ENCODE measurements around the gene ZBTB7A. TPM values are rescaled to one million over a fixed set of nuclear protein-coding genes. Genes with fewer than 3 reads are reported as not detected.
A peak's percentile ranks its signal among the peaks of the same experiment; 100 is the strongest.

ZBTB7A gene
- total RNA-seq = 10 to 100 TPM; 29.9 to 39.6 TPM

DNA sequence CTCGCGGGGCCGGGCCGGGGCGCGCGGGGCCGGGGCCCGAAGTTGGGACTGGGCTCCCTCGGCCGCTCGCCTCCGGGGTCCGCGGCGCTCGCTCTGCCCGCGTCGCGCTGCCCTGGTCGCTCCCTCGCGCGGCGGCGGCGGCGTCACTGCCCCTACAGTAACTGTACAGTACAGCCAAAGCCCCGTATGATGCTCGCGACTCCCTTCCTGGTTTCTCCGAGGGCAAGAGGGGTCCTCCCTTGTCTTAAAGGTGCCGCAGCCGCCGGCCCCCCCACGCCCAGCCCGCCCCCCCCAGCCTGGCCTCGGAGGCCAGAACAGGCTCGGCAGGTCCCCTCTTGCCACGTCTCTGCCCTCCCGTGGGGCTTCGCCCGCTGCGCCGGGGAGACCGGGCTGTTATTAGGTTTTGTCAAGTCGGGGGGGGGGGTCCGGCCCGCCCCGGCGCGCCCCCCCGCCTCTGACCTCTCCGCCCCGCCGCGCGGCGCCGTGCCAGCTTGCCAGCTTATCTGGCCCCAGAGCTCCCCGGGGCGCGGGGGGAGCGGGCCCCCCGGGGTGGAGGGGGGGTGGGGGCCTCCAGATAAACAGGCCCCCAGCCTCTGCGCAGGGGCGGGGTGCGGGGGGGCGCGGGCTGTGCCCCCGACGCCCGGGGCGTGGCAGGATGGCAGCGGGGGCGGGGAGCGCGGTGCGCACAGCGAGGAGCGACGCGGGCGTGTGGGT lies at the start of gene ZBTB7A:
TSS of gene ZBTB7A (minus strand) at position 218 of the 714 bp plus-strand sequence. CDS start 11,667 bp downstream, outside the sequence.
- H3K27me3 Mint-ChIP-seq (ENCODE audit: low read depth) = no peaks in the 10 kb centered on the region
- peak within 1 kb of the TSS; percentile 78 for H3K27ac Mint-ChIP-seq
- ATAC-seq (replicated peaks in 1 of 2) = peak; percentile 60
- H3K36me3 Mint-ChIP-seq (ENCODE audit: insufficient read depth in 2 of 2) = peaks cover 4% of the 10 kb centered on the region in 2 donors
- DNase-seq = peak; percentile 83 to 85
- peak within 1 kb of the TSS; percentile 82 to 84 for H3K4me3 Mint-ChIP-seq
- H3K9me3 Mint-ChIP-seq = no peaks in the 10 kb centered on the region
- H3K4me1 Mint-ChIP-seq (ENCODE audit: low read depth) = peaks cover 31% of the 10 kb centered on the region

DNA sequence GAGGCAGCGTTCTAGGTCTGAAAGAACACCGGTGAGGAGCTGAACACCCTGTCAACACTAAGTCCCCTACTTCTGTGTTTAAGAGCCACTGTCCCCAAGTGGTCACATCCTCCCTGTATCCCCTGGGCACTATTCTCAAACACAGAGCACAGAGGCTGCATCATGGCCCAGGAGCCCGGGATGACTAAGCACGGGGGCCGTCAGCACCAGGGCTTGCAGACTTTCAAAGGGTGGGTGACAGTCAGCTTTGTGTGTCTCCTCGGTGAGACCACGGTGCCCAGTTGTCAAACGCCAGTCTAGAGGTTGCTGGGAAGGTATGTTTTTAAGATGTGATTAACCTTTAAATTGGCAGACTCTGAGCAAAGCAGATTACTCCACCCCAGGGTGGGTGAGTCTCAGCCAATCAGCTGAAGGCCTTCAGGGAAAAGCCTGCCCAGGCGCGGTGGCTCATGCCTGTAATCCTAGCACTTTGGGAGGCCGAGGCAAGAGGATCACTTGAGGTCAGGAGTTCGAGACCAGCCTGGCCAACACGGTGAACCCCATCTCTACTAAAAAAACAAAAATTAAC lies 49.2 kb upstream of the ZBTB7A start:
- H3K4me3 Mint-ChIP-seq = peak overlapping the region in 1 of 2 donors; percentile 44
- H3K27me3 Mint-ChIP-seq (ENCODE audit: low read depth) = no peaks in the 10 kb centered on the region
- peak; percentile 29 to 35 for DNase-seq
- H3K9me3 Mint-ChIP-seq = no peaks in the 10 kb centered on the region
- H3K4me1 Mint-ChIP-seq (ENCODE audit: low read depth) = peaks cover 24% of the 10 kb centered on the region
- H3K36me3 Mint-ChIP-seq (ENCODE audit: insufficient read depth in 2 of 2) = peaks cover 1 to 15% of the 10 kb centered on the region in 2 donors
- ATAC-seq (replicated peaks in 1 of 2) = peak; percentile 63 to 64
- H3K27ac Mint-ChIP-seq = no peak overlapping the region

DNA sequence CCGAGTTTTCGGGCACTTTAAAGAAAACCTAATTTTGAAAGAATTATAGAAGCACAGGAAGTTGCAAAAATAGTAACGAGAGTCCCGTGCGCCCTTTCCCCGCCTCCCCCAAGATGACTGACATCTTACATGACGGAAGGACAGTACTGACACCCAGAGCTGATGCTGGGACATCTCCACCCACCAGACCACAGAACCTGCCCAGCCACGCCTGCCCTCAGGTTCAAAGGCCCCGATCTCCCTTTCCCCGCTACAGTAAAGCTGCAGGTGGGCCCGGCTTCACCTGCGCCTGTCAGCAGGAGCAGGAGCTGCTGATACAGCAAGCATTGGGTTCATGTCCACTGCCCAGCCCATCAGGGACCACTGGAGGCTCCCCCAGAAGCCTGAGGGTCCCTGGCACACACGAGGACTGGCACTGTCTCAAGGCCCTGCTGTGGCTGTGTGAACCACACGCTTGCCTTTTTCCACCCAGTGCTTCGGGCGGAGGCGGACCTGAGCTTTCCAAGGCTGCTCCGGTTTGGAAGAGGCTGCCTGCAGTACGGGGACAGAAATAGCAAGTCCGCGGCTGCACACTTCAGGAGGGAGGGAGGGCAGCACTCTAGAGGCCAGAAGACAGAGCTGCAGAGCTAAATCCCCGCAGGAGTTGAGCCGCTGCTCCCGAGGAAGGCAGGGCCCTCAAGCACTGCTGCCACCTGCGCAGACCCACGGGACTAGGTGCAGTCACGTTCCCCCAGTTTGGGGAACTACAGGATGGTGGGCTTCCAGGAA lies 48.5 kb upstream of the ZBTB7A start:
- H3K27ac Mint-ChIP-seq = peak overlapping the region; percentile 33
- H3K4me1 Mint-ChIP-seq (ENCODE audit: low read depth) = peaks cover 31% of the 10 kb centered on the region
- DNase-seq = peak; percentile 64 to 69
- H3K36me3 Mint-ChIP-seq (ENCODE audit: insufficient read depth in 2 of 2) = peaks cover 1 to 15% of the 10 kb centered on the region in 2 donors
- peak overlapping the region; percentile 44 to 52 for H3K4me3 Mint-ChIP-seq
- no peaks in the 10 kb centered on the region for H3K27me3 Mint-ChIP-seq (ENCODE audit: low read depth)
- ATAC-seq (replicated peaks in 1 of 2) = peak; percentile 93 to 96
- H3K9me3 Mint-ChIP-seq = no peaks in the 10 kb centered on the region

DNA sequence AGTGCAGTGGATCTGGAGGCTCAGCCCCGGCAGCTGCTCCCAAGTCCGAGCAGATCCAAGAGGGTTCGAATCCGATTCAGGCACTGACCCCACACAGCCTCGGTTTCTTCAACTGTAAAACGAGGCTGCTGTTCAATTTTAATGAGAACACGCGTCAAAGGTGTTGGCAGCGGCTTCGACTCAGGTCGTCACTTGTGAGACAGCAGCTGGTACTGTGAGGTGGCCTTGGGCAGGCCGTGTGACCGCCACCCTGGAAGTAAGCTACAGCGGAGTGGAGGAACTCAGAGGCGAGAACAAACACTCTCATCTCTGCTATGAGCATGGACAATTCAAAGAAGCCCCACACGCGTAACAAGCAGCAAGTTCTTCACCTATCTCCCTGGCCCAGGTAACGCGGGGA lies 47.5 kb upstream of the ZBTB7A start:
- Mint-ChIP-seq H3K4me3 (no peak overlapping the region), H3K27ac (no peak overlapping the region), H3K36me3 (ENCODE audit: insufficient read depth in 2 of 2) (peaks cover 0 to 13% of the 10 kb centered on the region in 2 donors), H3K27me3 (ENCODE audit: low read depth) (no peaks in the 10 kb centered on the region), H3K9me3 (no peaks in the 10 kb centered on the region), H3K4me1 (ENCODE audit: low read depth) (peaks cover 36% of the 10 kb centered on the region)
- DNase-seq (no peak), ATAC-seq (replicated peaks in 1 of 2) (no peak)

DNA sequence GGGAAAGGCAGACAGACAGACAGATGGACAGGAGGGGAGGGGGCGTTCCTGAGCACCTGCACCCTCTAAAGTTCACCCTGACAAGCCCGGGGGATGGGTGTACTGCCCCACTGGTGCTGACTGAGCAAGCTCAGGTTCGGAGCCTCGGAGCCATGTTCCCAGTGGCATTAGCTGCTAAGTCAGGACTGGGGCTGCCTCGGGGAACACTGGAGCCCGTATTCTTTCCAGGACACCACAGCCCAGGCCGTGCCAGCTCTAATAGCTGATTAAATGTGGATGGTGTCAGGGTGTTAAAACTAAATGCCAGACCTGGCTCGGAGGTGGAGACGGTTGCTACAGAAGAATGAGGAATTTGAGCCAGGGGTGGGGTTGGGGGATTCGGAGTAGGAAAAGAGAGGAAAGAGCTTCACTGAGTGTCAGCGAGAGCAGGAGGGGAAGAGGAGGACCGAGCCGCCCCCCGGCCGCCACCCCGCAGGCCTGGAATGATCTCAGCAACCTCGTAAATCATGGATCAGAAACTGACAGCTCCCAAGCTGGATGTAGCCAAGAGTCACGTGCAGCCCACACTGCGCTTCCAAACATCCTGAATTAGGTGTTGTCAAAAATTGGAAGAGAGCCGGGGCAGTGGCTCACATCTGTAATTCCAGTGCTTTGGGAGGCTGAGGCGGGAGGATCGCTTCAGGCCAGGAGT lies 46.8 kb upstream of the ZBTB7A start:
- peaks cover 43% of the 10 kb centered on the region for H3K4me1 Mint-ChIP-seq (ENCODE audit: low read depth)

DNA sequence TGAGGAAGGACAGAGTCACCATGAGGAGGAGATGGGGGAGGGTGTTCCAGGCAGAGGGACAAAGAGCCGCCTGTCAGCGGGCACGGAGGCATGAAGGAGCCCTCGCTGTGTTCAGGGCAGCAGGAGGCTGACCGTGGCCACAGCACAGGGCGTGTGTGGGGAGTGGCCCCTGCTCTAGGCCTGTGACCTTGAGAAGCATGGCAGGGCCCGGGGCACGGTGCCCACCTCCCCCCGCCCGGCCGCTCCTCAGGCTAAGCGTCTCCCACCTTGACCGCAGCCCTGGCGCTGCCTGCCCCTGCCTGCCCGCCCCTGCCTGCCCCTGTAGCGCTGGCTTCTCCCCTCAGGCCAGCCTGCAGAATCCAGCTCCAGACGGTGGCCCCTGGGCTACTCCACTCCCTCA lies 45.7 kb upstream of the ZBTB7A start:
- Mint-ChIP-seq H3K27ac (no peak overlapping the region), H3K36me3 (ENCODE audit: insufficient read depth in 2 of 2) (peaks cover 7 to 20% of the 10 kb centered on the region in 2 donors), H3K4me3 (no peak overlapping the region), H3K9me3 (no peaks in the 10 kb centered on the region), H3K27me3 (ENCODE audit: low read depth) (no peaks in the 10 kb centered on the region), H3K4me1 (ENCODE audit: low read depth) (peaks cover 46% of the 10 kb centered on the region)
- DNase-seq (no peak), ATAC-seq (replicated peaks in 1 of 2) (no peak)

More for the DNA sequence above, 46.8 kb upstream of the ZBTB7A start:
- ATAC-seq (replicated peaks in 1 of 2) = no peak
- peaks cover 4 to 14% of the 10 kb centered on the region in 2 donors for H3K36me3 Mint-ChIP-seq (ENCODE audit: insufficient read depth in 2 of 2)
- H3K27me3 Mint-ChIP-seq (ENCODE audit: low read depth) = no peaks in the 10 kb centered on the region
- DNase-seq = no peak
- H3K4me3 Mint-ChIP-seq = no peak overlapping the region
- H3K27ac Mint-ChIP-seq = no peak overlapping the region
- no peaks in the 10 kb centered on the region for H3K9me3 Mint-ChIP-seq

DNA sequence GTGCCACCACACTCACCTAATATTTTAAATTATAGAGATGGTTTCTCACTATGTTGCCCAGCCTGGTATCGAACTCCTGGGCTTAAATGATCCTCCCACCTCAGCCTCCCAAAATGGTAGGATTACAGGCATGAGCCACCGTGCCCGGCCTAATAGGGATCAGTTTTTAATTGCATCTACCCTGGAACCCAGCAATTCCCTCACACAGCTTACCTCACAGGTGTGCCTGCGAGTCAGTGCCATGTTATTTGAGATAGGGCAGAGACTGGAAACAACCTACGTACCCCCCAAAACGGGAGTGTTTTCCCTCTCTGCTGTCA lies 42.9 kb upstream of the ZBTB7A start:
- Mint-ChIP-seq H3K9me3 (no peaks in the 10 kb centered on the region), H3K4me1 (ENCODE audit: low read depth) (peaks cover 46% of the 10 kb centered on the region), H3K36me3 (ENCODE audit: insufficient read depth in 2 of 2) (peaks cover 12 to 34% of the 10 kb centered on the region in 2 donors), H3K4me3 (peak overlapping the region; percentile 69 to 80), H3K27ac (peak overlapping the region; percentile 84), H3K27me3 (ENCODE audit: low read depth) (no peaks in the 10 kb centered on the region)
- ATAC-seq (replicated peaks in 1 of 2) = no peak
- DNase-seq = no peak

DNA sequence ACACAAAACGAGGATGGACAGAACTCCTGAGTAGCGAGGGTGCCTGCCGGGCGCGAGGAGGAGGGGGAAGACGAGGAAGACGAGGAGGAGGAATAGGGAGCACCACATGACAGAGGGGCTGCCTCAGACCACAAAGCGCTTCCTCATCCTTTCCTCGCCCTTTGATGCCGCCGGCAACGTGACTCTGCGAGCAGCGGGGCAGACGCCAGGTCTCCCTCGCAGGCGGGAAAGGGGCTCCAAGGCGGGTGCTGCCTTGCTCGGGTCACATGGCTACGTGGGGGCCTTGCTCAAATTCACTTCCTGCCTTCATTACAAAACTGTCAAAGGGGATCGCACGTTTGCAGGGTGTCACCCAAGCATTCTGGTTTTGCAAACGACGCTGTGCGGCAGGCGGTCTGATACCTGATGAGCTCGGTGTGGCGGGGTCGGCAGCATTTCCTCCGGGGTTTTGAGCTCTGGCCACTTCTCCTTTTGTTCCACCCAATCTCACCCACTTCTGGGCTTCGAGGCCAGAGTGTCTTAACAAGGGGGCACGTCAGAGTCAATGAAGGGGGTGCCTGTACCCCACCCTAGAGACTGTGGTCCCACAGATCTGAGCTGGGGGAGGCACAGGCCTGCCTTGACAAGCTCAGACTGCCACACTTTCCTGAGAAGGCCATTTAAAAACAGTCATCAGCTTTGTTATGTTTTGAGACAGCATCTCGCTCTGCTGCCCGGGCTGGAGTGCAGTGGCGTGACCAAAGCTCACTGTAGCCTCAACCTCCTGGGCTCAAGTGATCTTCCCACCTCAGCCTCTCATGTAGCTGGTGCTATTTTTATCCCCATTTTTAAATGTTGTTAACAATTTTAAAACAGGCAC lies 42.3 kb upstream of the ZBTB7A start:
- H3K36me3 Mint-ChIP-seq (ENCODE audit: insufficient read depth in 2 of 2) = peaks cover 12 to 34% of the 10 kb centered on the region in 2 donors
- H3K4me1 Mint-ChIP-seq (ENCODE audit: low read depth) = peaks cover 52% of the 10 kb centered on the region
- H3K27ac Mint-ChIP-seq = peak overlapping the region; percentile 84
- ATAC-seq (replicated peaks in 1 of 2) = peak; percentile 49 to 54
- H3K4me3 Mint-ChIP-seq = peak overlapping the region; percentile 69 to 80
- no peaks in the 10 kb centered on the region for H3K9me3 Mint-ChIP-seq
- peak; percentile 49 to 66 for DNase-seq
- H3K27me3 Mint-ChIP-seq (ENCODE audit: low read depth) = no peaks in the 10 kb centered on the region

DNA sequence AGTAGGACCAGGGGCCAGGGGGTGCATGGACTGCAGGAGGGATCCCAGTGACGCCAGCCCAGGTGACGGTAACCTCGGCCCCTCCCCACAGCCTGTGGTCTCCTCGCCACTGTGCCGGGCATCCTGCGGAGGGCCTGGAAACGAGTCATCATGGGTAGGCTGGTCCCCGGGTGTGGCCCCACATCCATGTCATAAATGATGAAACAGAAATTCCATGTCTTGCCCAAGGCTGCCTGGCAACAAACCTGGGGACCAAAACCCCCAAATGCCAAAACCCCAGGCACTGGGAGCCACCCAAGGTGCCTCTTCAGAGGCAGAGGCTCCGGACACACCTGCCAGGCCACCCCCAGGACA lies 36.4 kb upstream of the ZBTB7A start:
- ATAC-seq (replicated peaks in 1 of 2) (peak; percentile 18 to 20), DNase-seq (peak; percentile 46 to 48)
- Mint-ChIP-seq H3K4me3 (peak overlapping the region in 1 of 2 donors; percentile 6), H3K27me3 (ENCODE audit: low read depth) (no peaks in the 10 kb centered on the region), H3K27ac (no peak overlapping the region), H3K9me3 (no peaks in the 10 kb centered on the region), H3K4me1 (ENCODE audit: low read depth) (peaks cover 28% of the 10 kb centered on the region), H3K36me3 (ENCODE audit: insufficient read depth in 2 of 2) (peaks cover 8 to 19% of the 10 kb centered on the region in 2 donors)

DNA sequence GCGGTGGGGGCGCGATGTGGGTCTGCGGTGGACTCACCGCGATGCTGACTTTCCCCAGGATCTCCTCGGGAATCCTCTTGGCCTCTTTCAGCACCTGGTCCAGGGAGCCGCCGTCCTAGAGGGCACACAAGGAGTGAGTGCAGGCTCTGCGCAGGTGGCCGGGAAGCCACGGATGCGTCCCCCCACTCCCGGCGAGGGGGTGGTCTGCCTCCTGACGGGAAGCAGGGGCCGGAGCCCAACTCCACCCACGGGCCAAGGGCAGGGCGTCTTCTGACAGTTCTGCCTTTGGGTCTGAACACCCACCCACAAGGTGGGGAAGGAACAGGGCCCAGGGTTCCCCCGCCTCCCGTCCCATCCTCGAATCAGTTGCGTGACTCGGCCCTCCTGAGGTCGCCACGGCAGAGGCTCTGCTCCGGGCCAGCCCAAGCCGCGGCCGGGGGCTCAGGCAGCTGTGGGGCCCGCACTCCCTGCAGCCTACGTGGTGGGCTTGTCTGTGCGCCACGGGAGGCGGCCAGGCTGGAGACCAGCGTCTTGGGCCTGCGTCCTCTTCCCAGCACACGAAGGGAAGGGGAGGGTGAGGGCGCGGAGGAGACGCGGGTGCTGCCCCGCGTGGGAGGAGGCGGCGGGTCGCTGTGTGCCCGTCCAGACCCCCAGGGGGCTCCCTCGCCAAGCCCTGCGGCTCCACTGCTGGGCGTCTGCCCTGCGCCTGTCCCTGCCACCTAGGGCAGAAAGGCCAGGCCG lies 35.8 kb upstream of the ZBTB7A start:
- no peak overlapping the region for H3K4me3 Mint-ChIP-seq

DNA sequence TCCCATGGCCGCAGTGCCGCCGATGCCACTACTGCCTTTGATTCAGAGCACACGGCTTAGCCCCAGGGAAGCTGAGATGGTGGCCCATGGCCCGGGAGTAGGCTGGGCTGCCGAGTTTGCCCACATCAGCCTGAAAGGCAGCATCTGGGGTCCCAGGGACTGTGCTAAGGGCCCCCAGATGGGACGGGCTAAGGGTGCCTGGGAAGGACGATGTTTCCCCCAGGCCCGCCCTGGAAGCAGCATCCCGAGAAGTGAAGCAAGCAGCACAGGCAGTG lies 34.7 kb upstream of the ZBTB7A start:
- Mint-ChIP-seq H3K36me3 (ENCODE audit: insufficient read depth in 2 of 2) (peaks cover 3 to 13% of the 10 kb centered on the region in 2 donors), H3K9me3 (no peaks in the 10 kb centered on the region), H3K4me1 (ENCODE audit: low read depth) (peaks cover 28% of the 10 kb centered on the region), H3K27me3 (ENCODE audit: low read depth) (no peaks in the 10 kb centered on the region), H3K27ac (no peak overlapping the region), H3K4me3 (no peak overlapping the region)
- DNase-seq = no peak
- no peak for ATAC-seq (replicated peaks in 1 of 2)

More for the DNA sequence above, 35.8 kb upstream of the ZBTB7A start:
- Mint-ChIP-seq H3K9me3 (no peaks in the 10 kb centered on the region), H3K27ac (no peak overlapping the region), H3K4me1 (ENCODE audit: low read depth) (peaks cover 28% of the 10 kb centered on the region), H3K36me3 (ENCODE audit: insufficient read depth in 2 of 2) (peaks cover 6 to 15% of the 10 kb centered on the region in 2 donors), H3K27me3 (ENCODE audit: low read depth) (no peaks in the 10 kb centered on the region)
- ATAC-seq (replicated peaks in 1 of 2) (no peak), DNase-seq (no peak)

All from activated T-cell treated with anti-CD3 and anti-CD28 coated beads, Interleukin-2, amount 50 U/mL, for 72 hours (primary cell).